Lower leg skin (tissue), 4 donors: ENCODE results near the gene KLHL21. TPM values are rescaled to one million over a fixed set of nuclear protein-coding genes. Genes with fewer than 3 reads are reported as not detected.

Experiments used
- DNase-seq, 2 donors: peaks; one replicate each; pipeline ENCODE4 v3.0.0-alpha.2; 2019; ENCODE audit warnings: low spot score in 2 of 2
- H3K4me3 ChIP-seq: fragments of 200-600 bp; sonication (generic); 2 replicates; pipeline ENCODE4 v1.5.1; 2017; ENCODE audit warnings: mild to moderate bottlenecking, low read depth; ENCODE audit not compliant: poor library complexity, severe bottlenecking
- CTCF ChIP-seq, 3 donors: fragments of 450-650 bp; IDR thresholded peaks; one replicate each; pipeline ENCODE4 v1.5.1; 2016; ENCODE audit warnings: antibody characterized with exemption in 3 of 3, mild to moderate bottlenecking in 3 of 3, moderate library complexity in 2 of 3
- POLR2A ChIP-seq, 2 donors: fragments of 450-650 bp; IDR thresholded peaks; one replicate each; pipeline ENCODE4 v1.6.1; 2016 to 2017; ENCODE audit warnings: antibody characterized with exemption in 2 of 2, mild to moderate bottlenecking in 1 of 2, moderate library complexity in 1 of 2
- WGBS, 2 donors: methylation state at CpG; one replicate each; pipeline ENCODE4 v1.1.5; 2018; 5-methylcytosine and 5-hydroxymethylcytosine counted together
- intact Hi-C: fragments of 100-400 bp; cut with DNase I; formaldehyde crosslinking; loops from one replicate; pipeline ENCODE4 v1.15.0; 2023; ENCODE audit warnings: low total_unique reads
- total RNA-seq, 4 donors: library from RNA; depleted of rRNA; stranded (reverse); fragments of >200 nt; gene quantifications; one replicate each; pipeline ENCODE4 v1.1.0, GENCODE V29; 2016

KLHL21 gene
- total RNA-seq, 4 donors from 2014 or later: 89.6 to 147 (median 130) TPM

DNA sequence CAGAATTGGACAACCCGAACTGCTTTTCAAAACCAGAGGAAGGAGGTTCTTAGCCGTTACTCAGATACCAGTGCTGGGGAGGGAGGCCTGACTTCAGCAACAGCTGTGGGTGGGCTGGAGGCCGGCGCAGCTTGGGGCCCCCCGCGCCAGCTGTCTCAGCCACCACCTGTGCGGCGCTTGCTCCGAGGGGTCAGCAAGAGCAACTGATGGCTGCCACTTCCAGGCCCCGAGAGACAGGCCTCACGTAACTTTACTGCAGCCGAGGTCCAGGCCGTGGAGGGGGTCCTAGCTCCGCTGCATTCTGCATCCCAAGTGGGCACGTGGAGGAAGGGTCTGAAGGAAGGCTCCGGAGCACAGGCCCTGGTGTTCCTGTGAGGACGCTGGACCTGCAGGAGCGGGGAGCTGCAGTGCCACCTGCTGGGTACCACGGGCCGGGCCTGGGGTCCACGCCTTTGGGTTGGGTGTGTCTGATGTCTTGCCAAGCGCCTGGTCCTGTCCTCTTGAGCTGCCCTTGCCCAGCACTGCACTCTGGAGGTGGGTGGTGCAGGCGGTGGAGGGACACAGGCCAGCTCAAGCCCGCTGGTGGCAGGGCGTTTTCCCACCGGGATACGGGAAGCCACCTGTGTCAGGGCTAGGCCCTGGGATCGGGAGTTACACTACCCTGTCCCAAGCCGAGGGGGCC, 31.8 kb upstream of the KLHL21 start:
- DNase-seq: no peak
- 66 to 85% methylated on average over 16 to 23 of the region's 29 CpGs for WGBS, 2 donors
- TF ChIP-seq POLR2A (IDR thresholded peaks at IDR 0.05) (no peak), CTCF (IDR thresholded peaks at IDR 0.05) (no peak)
- H3K4me3 ChIP-seq: no peak overlapping the region
- intact Hi-C loops: loop anchor here (10.0 kb wide), 1 partner anchor 60 kb away; the partner anchor contains the start of gene ZBTB48

DNA sequence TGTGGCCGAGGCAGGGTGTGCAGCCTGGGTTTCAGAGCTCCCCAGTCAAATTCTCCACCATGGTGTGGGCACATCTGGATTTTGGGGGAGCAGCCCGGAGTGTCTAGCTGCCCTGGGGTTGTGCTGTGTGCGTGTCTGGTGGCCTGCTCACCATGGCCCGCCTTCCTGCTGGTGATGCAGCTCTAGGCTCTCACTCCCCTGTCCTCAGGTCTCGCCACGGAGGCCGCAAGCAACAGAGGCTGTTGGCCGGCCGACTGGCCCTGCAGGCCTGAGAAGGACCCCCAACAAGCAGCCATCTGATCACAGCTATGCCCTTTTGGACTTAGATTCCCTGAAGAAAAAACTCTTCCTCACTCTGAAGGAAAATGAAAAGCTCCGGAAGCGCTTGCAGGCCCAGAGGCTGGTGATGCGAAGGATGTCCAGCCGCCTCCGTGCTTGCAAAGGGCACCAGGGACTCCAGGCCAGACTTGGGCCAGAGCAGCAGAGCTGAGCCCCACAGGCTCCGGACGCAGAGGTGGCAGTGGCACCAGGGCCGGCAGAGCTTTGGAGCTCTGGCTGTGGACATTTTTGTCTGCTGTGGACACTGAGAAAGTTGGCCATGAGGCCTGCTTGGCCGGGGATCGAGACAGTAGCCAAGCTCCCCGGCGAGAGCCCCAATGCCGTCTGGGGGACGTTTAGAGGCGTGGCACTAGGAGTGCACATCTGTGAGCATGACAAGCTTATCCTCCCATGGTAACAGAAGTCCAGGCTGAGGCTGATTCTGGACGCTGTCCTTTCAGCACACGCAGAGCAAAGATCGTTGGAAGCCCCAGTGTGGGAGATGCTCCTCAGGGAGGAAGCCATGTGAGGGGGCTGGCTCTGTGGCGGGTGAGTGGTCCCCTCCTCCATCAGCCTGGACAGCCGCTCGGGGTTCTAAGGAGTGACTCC, 30.2 kb upstream of the KLHL21 start:
- no peak for DNase-seq
- 91 to 93% methylated on average over 26 to 27 of the region's 30 CpGs for WGBS, 2 donors
- TF ChIP-seq POLR2A (IDR thresholded peaks at IDR 0.05) (no peak), CTCF (IDR thresholded peaks at IDR 0.05) (no peak)
- H3K4me3 ChIP-seq: no peak overlapping the region
- intact Hi-C loops: loop anchor here (10.0 kb wide), 1 partner anchor 58 kb away; the partner anchor contains the start of gene ZBTB48

DNA sequence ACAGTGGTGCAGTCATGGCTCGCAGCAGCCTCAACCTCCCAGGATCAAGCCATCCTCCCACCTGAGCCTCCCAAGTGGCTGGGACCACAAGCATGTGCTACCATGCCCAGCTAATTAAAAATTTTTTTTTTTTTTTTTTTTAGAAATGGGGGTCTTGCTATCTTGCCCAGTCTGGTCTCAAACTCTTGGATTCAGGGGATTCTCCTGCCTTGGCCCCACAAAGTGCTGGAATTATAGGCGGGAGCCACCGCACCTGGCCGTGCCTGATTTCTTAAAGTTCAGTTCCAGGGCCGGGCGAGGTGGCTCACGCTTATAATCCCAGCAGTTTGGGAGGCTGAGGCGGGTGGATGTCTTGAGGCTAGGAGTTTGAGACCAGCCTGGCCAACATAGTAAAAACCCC, 28.4 kb upstream of the KLHL21 start:
- intact Hi-C loops: loop anchor here (10.0 kb wide), 1 partner anchor 56 kb away; the partner anchor contains the start of gene ZBTB48
- 89 to 95% methylated on average over 8 of the region's 8 CpGs for WGBS, 2 donors
- no peak overlapping the region for H3K4me3 ChIP-seq
- no peak for DNase-seq
- TF ChIP-seq POLR2A (IDR thresholded peaks at IDR 0.05) (no peak), CTCF (IDR thresholded peaks at IDR 0.05) (no peak)

DNA sequence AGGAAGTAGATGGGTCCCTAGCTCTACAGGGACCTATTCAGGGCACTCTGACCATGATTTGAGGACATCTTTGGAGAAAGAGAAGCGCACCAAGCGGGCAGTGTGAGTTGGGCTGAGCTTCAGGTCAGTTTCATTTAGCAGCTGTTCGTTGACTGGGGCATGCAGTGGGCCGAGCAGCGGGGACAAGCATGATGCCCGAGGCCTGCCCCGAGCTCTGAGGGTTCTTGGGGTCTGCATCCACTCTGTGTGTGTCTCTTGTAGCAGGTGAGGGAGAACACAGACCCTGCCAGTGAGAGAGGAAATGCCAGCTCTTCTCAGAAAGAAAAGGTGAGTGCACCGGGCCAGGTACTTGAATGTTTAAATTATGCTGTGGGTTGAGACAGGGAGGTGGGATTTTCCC, 27.4 kb upstream of the KLHL21 start:
- intact Hi-C loops: loop anchor here (10.0 kb wide), 1 partner anchor 55 kb away; the partner anchor contains the start of gene ZBTB48
- no peak overlapping the region for H3K4me3 ChIP-seq
- DNase-seq: no peak
- TF ChIP-seq POLR2A (IDR thresholded peaks at IDR 0.05) (no peak), CTCF (IDR thresholded peaks at IDR 0.05) (no peak)
- WGBS, 2 donors: 86 to 93% methylated on average over 8 of the region's 8 CpGs

- intact Hi-C loops: no loop called here
- no peak for DNase-seq
- H3K4me3 ChIP-seq: no peak overlapping the region
- 88 to 93% methylated on average over 12 of the region's 12 CpGs for WGBS, 2 donors
- TF ChIP-seq POLR2A (IDR thresholded peaks at IDR 0.05) (no peak), CTCF (IDR thresholded peaks at IDR 0.05) (no peak)
These were observed 26.4 kb upstream of the KLHL21 start for GRCh38 chr1:6628971-6629479.
